ENCODE measurements around the gene STN1.

- TF ChIP-seq CTCF (IDR thresholded peaks at IDR 0.05; ENCODE audit: low read depth, low read length) (no peak), EZH2phosphoT487 (IDR thresholded peaks at IDR 0.05; ENCODE audit: low read depth) (no peak)
These were observed 23.8 kb upstream of the STN1 start for GRCh38 chr10:103941801-103942200.

Data from OCI-LY3 (cell line).